Fibroblast of villous mesenchyme (primary cell): Measurements from ENCODE around the gene ATP5PB. TPM values are rescaled to one million over a fixed set of nuclear protein-coding genes. Genes with fewer than 3 reads are reported as not detected.

Experiments
- DNase-seq: peaks from one replicate; pipeline ENCODE4 v3.0.0-alpha.2; 2010; ENCODE audit warnings: low read depth
- H3K4me3 ChIP-seq: 2 replicates; pipeline ENCODE4 v1.5.1; 2011; ENCODE audit warnings: low read depth, mild to moderate bottlenecking, low read length
- CTCF ChIP-seq: IDR thresholded peaks from 2 replicates; pipeline ENCODE4 v1.5.1; 2012; ENCODE audit warnings: low read depth, mild to moderate bottlenecking, low read length; ENCODE audit not compliant: insufficient read depth
- total RNA-seq: library from RNA; depleted of rRNA; stranded (reverse); fragments of >200 nt; gene quantifications from 2 replicates; pipeline ENCODE4 v1.2.3, GENCODE V29; 2012

ATP5PB gene, protein sequence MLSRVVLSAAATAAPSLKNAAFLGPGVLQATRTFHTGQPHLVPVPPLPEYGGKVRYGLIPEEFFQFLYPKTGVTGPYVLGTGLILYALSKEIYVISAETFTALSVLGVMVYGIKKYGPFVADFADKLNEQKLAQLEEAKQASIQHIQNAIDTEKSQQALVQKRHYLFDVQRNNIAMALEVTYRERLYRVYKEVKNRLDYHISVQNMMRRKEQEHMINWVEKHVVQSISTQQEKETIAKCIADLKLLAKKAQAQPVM
- total RNA-seq = 261 and 286 TPM in 2 replicates

DNA sequence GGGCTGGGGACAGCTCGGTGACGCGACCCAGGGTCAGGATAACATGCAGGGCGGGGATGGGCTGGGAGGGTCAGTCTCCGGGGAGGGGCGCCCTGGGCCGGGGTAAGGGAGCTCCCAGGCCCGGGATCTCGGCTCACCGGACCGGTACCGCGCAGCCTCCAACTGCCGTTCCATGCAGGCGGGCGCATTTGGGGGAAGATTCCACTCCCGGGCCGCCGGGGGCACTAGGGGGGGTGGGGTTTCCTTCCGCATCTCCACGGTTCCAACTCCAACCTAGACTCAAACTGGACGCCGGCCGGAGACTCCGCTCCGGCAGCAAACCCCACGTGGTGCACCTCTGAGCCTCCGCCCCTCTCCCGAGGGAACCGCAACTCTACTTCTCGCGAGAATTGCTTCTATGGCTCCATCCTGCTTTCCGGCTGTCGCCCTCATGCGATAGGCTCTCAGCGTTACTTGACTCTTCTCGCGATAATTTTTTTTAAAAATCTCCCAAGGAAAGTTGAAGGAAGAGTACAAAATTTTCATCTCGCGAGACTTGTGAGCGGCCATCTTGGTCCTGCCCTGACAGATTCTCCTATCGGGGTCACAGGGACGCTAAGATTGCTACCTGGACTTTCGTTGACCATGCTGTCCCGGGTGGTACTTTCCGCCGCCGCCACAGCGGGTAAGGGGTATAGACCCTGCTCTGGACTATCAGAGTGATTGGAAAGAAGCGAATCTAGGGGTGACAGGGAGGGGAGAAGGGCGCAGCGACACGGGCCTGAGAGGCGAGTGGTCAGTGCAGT lies at the start of gene ATP5PB, which contains the start of gene WDR77:
TSS of gene ATP5PB (plus strand) at position 547 of the 785 bp plus-strand sequence. CDS start at position 625, 78 bp downstream.
TSS of gene WDR77 (minus strand) at position 339 of the 785 bp plus-strand sequence. CDS start at position 252, 87 bp downstream.
- no peak for TF ChIP-seq CTCF
- peak; percentile 99 for DNase-seq
- peak within 1 kb of the TSS; percentile 100 for H3K4me3 ChIP-seq

GRCh38 chr1:111399792-111400610 lies 49.3 kb upstream of the ATP5PB start:
- peak; percentile 68 for DNase-seq

DNA sequence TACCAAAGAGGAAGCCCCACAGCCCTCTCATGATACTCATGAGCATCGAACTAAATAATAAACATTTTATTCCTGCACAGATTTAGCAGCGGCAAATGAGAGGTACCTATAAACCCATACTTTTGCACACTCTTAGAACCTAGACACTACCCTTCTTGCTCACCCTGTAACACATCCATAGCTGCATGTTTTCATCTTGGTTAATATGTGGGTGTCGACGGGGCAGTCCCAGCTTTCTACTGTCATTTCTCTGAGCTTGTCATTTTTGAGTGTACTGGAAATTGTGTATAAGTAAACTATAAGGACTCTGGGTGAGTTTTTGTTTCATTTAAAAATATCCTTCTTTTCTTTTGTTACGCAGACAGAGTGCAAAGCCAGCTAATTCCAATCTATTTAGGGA lies 47.2 kb upstream of the ATP5PB start:
- no peak overlapping the region for H3K4me3 ChIP-seq
- TF ChIP-seq CTCF = no peak

More at GRCh38 chr1:111399792-111400610, 49.3 kb upstream of the ATP5PB start:
- H3K4me3 ChIP-seq = no peak overlapping the region
- peak; percentile 68 for TF ChIP-seq CTCF

GRCh38 chr1:111404588-111404987 lies 44.7 kb upstream of the ATP5PB start:
- no peak overlapping the region for H3K4me3 ChIP-seq
- DNase-seq = no peak
- TF ChIP-seq CTCF = no peak

More for the DNA sequence above, 47.2 kb upstream of the ATP5PB start:
- DNase-seq = no peak

GRCh38 chr1:111406321-111406768 lies 42.9 kb upstream of the ATP5PB start:
- no peak for TF ChIP-seq CTCF
- no peak overlapping the region for H3K4me3 ChIP-seq
- DNase-seq = no peak

DNA sequence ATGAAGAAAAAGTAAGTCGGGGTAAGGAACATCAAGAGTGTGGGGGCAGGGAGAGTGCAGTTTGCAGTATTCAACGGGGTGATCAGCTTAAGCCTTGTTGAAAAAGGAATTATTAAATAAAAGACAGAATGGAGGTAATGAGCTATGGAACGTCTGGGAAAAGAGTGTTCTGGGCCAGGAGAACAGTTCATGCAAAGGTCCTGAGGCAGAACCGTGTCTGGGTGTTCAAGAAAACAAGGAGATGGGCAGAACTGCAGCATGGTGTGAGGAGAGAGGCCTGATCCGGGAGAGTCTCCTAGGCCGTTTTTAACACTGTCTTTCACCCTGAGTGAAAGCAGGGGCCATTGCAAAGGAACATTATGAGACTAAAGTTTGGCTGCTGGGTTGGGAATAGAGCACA lies 42.0 kb upstream of the ATP5PB start:
- H3K4me3 ChIP-seq = no peak overlapping the region
- no peak for TF ChIP-seq CTCF
- no peak for DNase-seq
